A673 (cell line): ENCODE measurements around the gene DCX. TPM values are rescaled to one million over a fixed set of nuclear protein-coding genes. Genes with fewer than 3 reads are reported as not detected.

Experiments
- BruUV-seq: library from RNA; stranded (reverse); fragments of 400-500 nt; replicated peaks from 2 replicates; lab custom pipeline; 2021; lab: Mats Ljungman, UMichigan
- CTCF ChIA-PET: fragments of 300-600 bp; sonication (Branson Sonifier 250); formaldehyde crosslinking; loops from one replicate; lab custom pipeline; 2022; ENCODE audit warnings: antibody characterized with exemption; lab: Charles Lee
- POLR2A ChIA-PET: fragments of 300-600 bp; sonication (Branson Sonifier 250); formaldehyde crosslinking; loops from one replicate; lab custom pipeline; 2022; ENCODE audit warnings: antibody characterized with exemption; ENCODE audit not compliant: low non-redundant PET; lab: Charles Lee
- DNase-seq: peaks from one replicate; pipeline ENCODE4 v3.0.0-alpha.2; 2015; ENCODE audit warnings: low spot score
- H3K27ac ChIP-seq: fragments of 200-600 bp; sonication (generic); 2 replicates; pipeline ENCODE4 v1.5.1; 2016; ENCODE audit warnings: mixed run types, low read depth, mild to moderate bottlenecking, mixed read lengths, antibody characterized with exemption, low read length; ENCODE audit not compliant: poor library complexity, severe bottlenecking
- H3K27me3 ChIP-seq: fragments of 200-600 bp; sonication (generic); replicated peaks from 2 replicates; pipeline ENCODE4 v1.6.1; 2017; ENCODE audit warnings: mixed run types, low read depth, mild to moderate bottlenecking, mixed read lengths, antibody characterized with exemption, low read length; ENCODE audit not compliant: insufficient read depth, poor library complexity
- H3K36me3 ChIP-seq: fragments of 200-600 bp; sonication (generic); 2 replicates; pipeline ENCODE4 v1.6.1; 2016; ENCODE audit warnings: mixed run types, mild to moderate bottlenecking, mixed read lengths, antibody characterized with exemption, low read length; ENCODE audit not compliant: insufficient read depth, poor library complexity, severe bottlenecking
- H3K4me1 ChIP-seq: fragments of 200-600 bp; sonication (generic); 2 replicates; pipeline ENCODE4 v1.6.1; 2017; ENCODE audit warnings: mixed run types, mild to moderate bottlenecking, mixed read lengths, antibody characterized with exemption, low read length; ENCODE audit not compliant: insufficient read depth, poor library complexity, severe bottlenecking
- H3K4me3 ChIP-seq: fragments of 200-600 bp; sonication (generic); 2 replicates; pipeline ENCODE4 v1.5.1; 2016; ENCODE audit warnings: low read depth, mixed run types, mild to moderate bottlenecking, mixed read lengths, low read length; ENCODE audit not compliant: poor library complexity, severe bottlenecking
- H3K9me3 ChIP-seq: fragments of 200-600 bp; sonication (generic); 2 replicates; pipeline ENCODE4 v1.6.1; 2016; ENCODE audit warnings: mixed run types, low read depth, mild to moderate bottlenecking, mixed read lengths, antibody characterized with exemption, low read length; ENCODE audit not compliant: poor library complexity, severe bottlenecking
- CTCF ChIP-seq: fragments of 300-800, 200-600 bp; sonication (generic); conservative IDR thresholded peaks from 2 replicates; pipeline ENCODE4 v1.5.1; 2017; ENCODE audit warnings: low read depth, mild to moderate bottlenecking, antibody characterized with exemption, low read length, moderate library complexity, mixed read lengths
- EZH2 ChIP-seq: fragments of 200-600 bp; sonication (generic); IDR thresholded peaks from 2 replicates; pipeline ENCODE4 v1.6.1; 2017; ENCODE audit warnings: borderline replicate concordance, low read depth, mild to moderate bottlenecking, mixed read lengths, antibody characterized with exemption, low read length; ENCODE audit not compliant: poor library complexity, severe bottlenecking
- intact Hi-C: fragments of 100-400 bp; cut with micrococcal nuclease; formaldehyde crosslinking; loops from one replicate; pipeline ENCODE4 v1.10.0; 2022; ENCODE audit not compliant: unreplicated experiment
- total RNA-seq: library from RNA; stranded (reverse); gene quantifications from 2 replicates; pipeline ENCODE4 v1.2.3, GENCODE V29; 2021

The DCX gene
- total RNA-seq, 1 experiment from 2014 or later, result not detected

- ChIA-PET CTCF (no interaction called here), POLR2A (no interaction called here)
- no peaks in the 10 kb centered on the region for H3K4me1 ChIP-seq
- no peaks in the 10 kb centered on the region for H3K27me3 ChIP-seq
- no peaks in the 10 kb centered on the region for H3K36me3 ChIP-seq
- no peak overlapping the region for H3K4me3 ChIP-seq
- H3K27ac ChIP-seq, result no peak overlapping the region
- BruUV-seq, result no TSS peak
- TF ChIP-seq EZH2, result no peak
- no peak for TF ChIP-seq CTCF
- peak; percentile 3 for DNase-seq
- no peaks in the 10 kb centered on the region for H3K9me3 ChIP-seq
- intact Hi-C loops, result no loop called here
Observed at GRCh38 chrX:111375747-111376146, 36.2 kb downstream of the DCX start.

DNA sequence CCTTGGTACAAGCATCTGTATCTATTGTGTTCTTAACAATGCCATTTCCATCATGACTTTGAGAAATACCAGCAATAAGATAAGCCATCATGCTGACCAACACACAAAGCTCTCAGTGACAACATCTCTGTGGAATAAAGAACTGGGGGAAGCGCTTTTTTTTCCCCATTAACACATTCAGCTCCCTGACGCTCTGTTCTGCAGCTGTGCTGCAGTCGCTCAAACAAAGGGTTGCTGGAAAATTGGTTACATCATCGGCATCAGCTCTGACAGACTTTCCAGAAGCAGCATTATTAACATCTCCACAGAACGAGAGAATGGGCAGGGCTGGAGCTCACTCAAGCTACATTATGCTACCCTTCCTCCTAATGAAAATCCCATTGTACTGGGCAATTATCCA is 39.9 kb downstream of the DCX start:
- POLR2A ChIA-PET, result no interaction called here

DNA sequence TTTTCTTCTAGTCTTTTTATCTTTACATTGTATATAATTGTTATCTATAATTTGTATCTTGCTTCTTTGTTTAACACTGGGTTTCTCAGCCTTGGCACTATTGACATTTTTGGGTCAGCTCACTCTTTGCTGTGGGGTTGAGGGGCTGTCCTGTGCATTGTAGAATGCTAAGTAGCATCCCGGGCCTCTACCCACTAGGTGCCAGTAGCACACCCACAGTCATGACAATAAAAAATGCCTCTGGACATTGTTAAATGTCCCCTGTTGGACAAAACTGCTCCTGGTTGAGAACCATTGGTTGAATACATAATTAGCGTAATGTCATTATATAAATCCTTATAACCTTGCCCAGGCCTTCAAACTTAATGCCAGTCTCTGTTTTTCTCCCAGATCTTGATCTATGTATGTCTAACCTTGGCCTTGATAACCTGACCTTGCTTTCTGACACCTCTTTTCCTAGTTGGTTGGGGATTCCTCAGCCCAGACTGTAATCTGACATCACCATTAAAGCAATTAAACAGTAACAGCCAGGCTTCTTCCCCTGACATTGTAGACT is 46.1 kb downstream of the DCX start:
- Histone ChIP-seq H3K27me3 (no peaks in the 10 kb centered on the region), H3K9me3 (no peaks in the 10 kb centered on the region), H3K4me3 (no peak overlapping the region), H3K27ac (no peak overlapping the region), H3K4me1 (no peaks in the 10 kb centered on the region), H3K36me3 (no peaks in the 10 kb centered on the region)
- intact Hi-C loops, result no loop called here
- BruUV-seq, result no TSS peak
- DNase-seq, result no peak
- POLR2A ChIA-PET, result no interaction called here
- TF ChIP-seq CTCF (no peak), EZH2 (no peak)
- CTCF ChIA-PET, result no interaction called here

More for the DNA sequence above, 39.9 kb downstream of the DCX start:
- no peak for DNase-seq
- Histone ChIP-seq H3K4me3 (no peak overlapping the region), H3K4me1 (no peaks in the 10 kb centered on the region), H3K27ac (no peak overlapping the region), H3K9me3 (no peaks in the 10 kb centered on the region), H3K36me3 (no peaks in the 10 kb centered on the region), H3K27me3 (no peaks in the 10 kb centered on the region)
- BruUV-seq, result no TSS peak
- intact Hi-C loops, result no loop called here
- TF ChIP-seq EZH2, result no peak
- TF ChIP-seq CTCF, result no peak
- CTCF ChIA-PET, result no interaction called here
